HEK293 (cell line): ENCODE measurements around the gene INTS13.

Experiments used
- CTCF ChIA-PET: fragments of 350-600 bp; formaldehyde crosslinking; extraction: SDS; loops from one replicate; lab custom pipeline; 2021; ENCODE audit warnings: antibody characterized with exemption; lab: Yijun Ruan, JAX
- POLR2A ChIA-PET: fragments of 300-600 bp; formaldehyde crosslinking; extraction: SDS; loops from one replicate; lab custom pipeline; 2020; ENCODE audit warnings: antibody characterized with exemption, inconsistent platforms; lab: Yijun Ruan, JAX
- H3K27ac ChIP-seq: fragments of 200-500 bp; sonication (Bioruptor generic); 2 replicates; pipeline ENCODE4 v1.5.1; 2014; ENCODE audit warnings: low read depth, low read length, control low read depth, inconsistent platforms; ENCODE audit errors: extremely low read depth
- H3K36me3 ChIP-seq, 2 experiments: fragments of 200-500 bp in 1 of 2; sonication (Bioruptor generic) in 1 of 2; 1 replicate in 1 of 2; 2 replicates in 1 of 2; pipeline ENCODE4 v1.5.1; 2014 to 2017; ENCODE audit warnings: inconsistent platforms in 2 of 2, low read length in 2 of 2; ENCODE audit not compliant: control insufficient read depth in 2 of 2, insufficient read depth in 1 of 2
- H3K4me1 ChIP-seq: fragments of 200-500 bp; sonication (Bioruptor generic); 2 replicates; pipeline ENCODE4 v1.5.1; 2014; ENCODE audit warnings: mild to moderate bottlenecking, low read length, inconsistent platforms; ENCODE audit not compliant: control insufficient read depth, insufficient read depth
- H3K4me3 ChIP-seq: 2 replicates; pipeline ENCODE4 v1.5.1; 2011; ENCODE audit warnings: low read depth, mild to moderate bottlenecking, control low read depth, low read length, moderate library complexity
- H3K9me3 ChIP-seq: fragments of 200-500 bp; sonication (Bioruptor generic); 2 replicates; pipeline ENCODE4 v1.5.1; 2014; ENCODE audit warnings: low read depth, low read length, inconsistent platforms; ENCODE audit not compliant: control insufficient read depth, insufficient read depth
- GFI1B ChIP-seq: fragments of 450-650 bp; formaldehyde crosslinking; IDR thresholded peaks from 2 replicates; pipeline ENCODE4 v1.5.1; 2016; ENCODE audit warnings: missing biosample characterization, missing genetic modification characterization
- GLI2 ChIP-seq: fragments of 450-650 bp; formaldehyde crosslinking; IDR thresholded peaks from 2 replicates; pipeline ENCODE4; 2017; ENCODE audit warnings: missing biosample characterization, missing genetic modification characterization, low read depth, borderline replicate concordance
- GLI4 ChIP-seq: fragments of 450-650 bp; formaldehyde crosslinking; IDR thresholded peaks from 2 replicates; pipeline ENCODE4 v1.5.1; 2016; ENCODE audit warnings: missing biosample characterization, missing genetic modification characterization
- MEIS1 ChIP-seq: sonication (generic); formaldehyde crosslinking; IDR thresholded peaks from 2 replicates; pipeline ENCODE4 v1.8.1; 2022; ENCODE audit warnings: missing genetic modification reagents, mild to moderate bottlenecking, borderline replicate concordance
- MYNN ChIP-seq: fragments of 450-650 bp; formaldehyde crosslinking; IDR thresholded peaks from 2 replicates; pipeline ENCODE4 v1.5.1; 2016; ENCODE audit warnings: missing biosample characterization, missing genetic modification characterization, borderline replicate concordance
- PRDM6 ChIP-seq: fragments of 450-650 bp; formaldehyde crosslinking; IDR thresholded peaks from 2 replicates; pipeline ENCODE4 v1.5.1; 2017; ENCODE audit warnings: missing biosample characterization, missing genetic modification characterization
- SCRT1 ChIP-seq: fragments of 450-650 bp; formaldehyde crosslinking; IDR thresholded peaks from 2 replicates; pipeline ENCODE4 v1.5.1; 2016; ENCODE audit warnings: missing biosample characterization, missing genetic modification characterization, borderline replicate concordance
- SETDB1 ChIP-seq: IDR thresholded peaks from one replicate; pipeline ENCODE4 v1.6.1; 2017; ENCODE audit warnings: mild to moderate bottlenecking, low read length, moderate library complexity, mixed read lengths; ENCODE audit not compliant: insufficient read length
- WT1 ChIP-seq: fragments of 450-650 bp; formaldehyde crosslinking; IDR thresholded peaks from 2 replicates; pipeline ENCODE4 v1.5.1; 2016; ENCODE audit warnings: missing biosample characterization, missing genetic modification characterization
- ZBTB49 ChIP-seq: fragments of 450-650 bp; formaldehyde crosslinking; IDR thresholded peaks from 2 replicates; pipeline ENCODE4 v1.5.1; 2016; ENCODE audit warnings: missing biosample characterization, missing genetic modification characterization, low read depth
- ZNF18 ChIP-seq: fragments of 450-650 bp; formaldehyde crosslinking; IDR thresholded peaks from 2 replicates; pipeline ENCODE4 v1.5.1; 2016; ENCODE audit warnings: missing biosample characterization, missing genetic modification characterization
- ZNF2 ChIP-seq: fragments of 450-650 bp; formaldehyde crosslinking; IDR thresholded peaks from 2 replicates; pipeline ENCODE4 v1.5.1; 2016; ENCODE audit warnings: missing biosample characterization, missing genetic modification characterization
- ZNF274 ChIP-seq, 2 experiments: fragments of 200-500 bp in 1 of 2; fragments of 450-650 bp in 1 of 2; sonication (Bioruptor generic) in 1 of 2; formaldehyde crosslinking in 1 of 2; IDR thresholded peaks; 2 replicates each; pipeline versions ENCODE4 v1.5.1 to v1.6.1; 2014 to 2016; ENCODE audit warnings: borderline replicate concordance in 1 of 2, inconsistent platforms in 1 of 2, low read length in 1 of 2, missing biosample characterization in 1 of 2, missing genetic modification characterization in 1 of 2
- ZNF335 ChIP-seq: fragments of 450-650 bp; formaldehyde crosslinking; conservative IDR thresholded peaks from 2 replicates; pipeline ENCODE4 v1.5.1; 2016; ENCODE audit warnings: missing biosample characterization, missing genetic modification characterization
- ZNF394 ChIP-seq: fragments of 450-650 bp; formaldehyde crosslinking; IDR thresholded peaks from 2 replicates; pipeline ENCODE4 v1.5.1; 2016; ENCODE audit warnings: missing biosample characterization, missing genetic modification characterization, mild to moderate bottlenecking, moderate library complexity, borderline replicate concordance
- ZNF416 ChIP-seq: fragments of 450-650 bp; formaldehyde crosslinking; IDR thresholded peaks from 2 replicates; pipeline ENCODE4 v1.5.1; 2016; ENCODE audit warnings: missing biosample characterization, missing genetic modification characterization
- ZNF449 ChIP-seq: fragments of 450-650 bp; formaldehyde crosslinking; IDR thresholded peaks from 2 replicates; pipeline ENCODE4 v1.5.1; 2017; ENCODE audit warnings: missing biosample characterization, mild to moderate bottlenecking, missing genetic modification characterization, moderate library complexity
- ZNF560 ChIP-seq: fragments of 450-650 bp; formaldehyde crosslinking; IDR thresholded peaks from 2 replicates; pipeline ENCODE4 v1.5.1; 2017; ENCODE audit warnings: missing biosample characterization, missing genetic modification characterization, borderline replicate concordance
- ZNF561 ChIP-seq: fragments of 450-650 bp; IDR thresholded peaks from 2 replicates; pipeline ENCODE4 v1.5.1; 2018; ENCODE audit warnings: missing biosample characterization, missing genetic modification characterization, borderline replicate concordance
- ZNF580 ChIP-seq: fragments of 450-650 bp; formaldehyde crosslinking; IDR thresholded peaks from 2 replicates; pipeline ENCODE4 v1.5.1; 2016; ENCODE audit warnings: missing biosample characterization, missing genetic modification characterization
- ZNF600 ChIP-seq: fragments of 450-650 bp; formaldehyde crosslinking; IDR thresholded peaks from 2 replicates; pipeline ENCODE4 v1.5.1; 2016; ENCODE audit warnings: missing biosample characterization, missing genetic modification characterization
- ZNF629 ChIP-seq: fragments of 450-650 bp; formaldehyde crosslinking; IDR thresholded peaks from 2 replicates; pipeline ENCODE4 v1.5.1; 2017; ENCODE audit warnings: missing biosample characterization, missing genetic modification characterization
- ZNF677 ChIP-seq: fragments of 450-650 bp; IDR thresholded peaks from 2 replicates; pipeline ENCODE4 v1.5.0; 2018; ENCODE audit warnings: missing biosample characterization, mild to moderate bottlenecking, missing genetic modification characterization, moderate library complexity

The INTS13 gene

GRCh38 chr12:26937443-26937862, 328 bp downstream of the INTS13 start:
- ChIA-PET POLR2A (interaction anchor here (0.8 to 0.9 kb wide), 2 partner anchors 76 to 104 kb away, joined by 3 read pairs; partner anchors contain the start of gene ITPR2), CTCF (no interaction called here)
- TF ChIP-seq ZNF335 (tag by site-specific recombination) (peak; percentile 71), GFI1B (peak; percentile 51; the same call in 1 of the 2 replicates), ZNF600 (tag by site-specific recombination) (0 out of 2 replicates have a peak, but pooled peaks have one; percentile 77), ZNF2 (tag by site-specific recombination) (peak; percentile 41; the same call in 1 of the 2 replicates), ZNF560 (tag by site-specific recombination) (no peak), ZNF449 (peak; percentile 9; the same call in 1 of the 2 replicates), GLI2 (no peak)
- H3K36me3 ChIP-seq, result peaks cover 3 to 9% of the 10 kb centered on the region in 2 experiments; a peak in 2 of 3 replicates
- peaks cover 27% of the 10 kb centered on the region for H3K4me1 ChIP-seq
- H3K27ac ChIP-seq, result peak overlapping the region; percentile 91
- no peaks in the 10 kb centered on the region for H3K9me3 ChIP-seq
- H3K4me3 ChIP-seq, result peak overlapping the region; percentile 87

GRCh38 chr12:26936559-26937442, 980 bp downstream of the INTS13 start:
- Histone ChIP-seq H3K9me3 (no peaks in the 10 kb centered on the region), H3K4me3 (peak overlapping the region; percentile 87), H3K36me3 (peaks cover 6 to 15% of the 10 kb centered on the region in 2 experiments; a peak in 2 of 3 replicates), H3K27ac (peak overlapping the region; percentile 91; the same call in 1 of the 2 replicates), H3K4me1 (peaks cover 27% of the 10 kb centered on the region)
- ChIA-PET POLR2A (interaction anchor here (0.8 to 0.9 kb wide), 2 partner anchors 77 to 104 kb away, joined by 3 read pairs; partner anchors contain the start of gene ITPR2), CTCF (no interaction called here)
- no peak for TF ChIP-seq ZNF580 (tag by site-specific recombination)
- no peak for TF ChIP-seq MEIS1 (CRISPR knock-in tag)
- 0 out of 2 replicates have a peak, but pooled peaks have one; percentile 17 for TF ChIP-seq ZNF629
- TF ChIP-seq GLI4 (tag by site-specific recombination), result no peak
- TF ChIP-seq ZNF677 (tag by site-specific recombination), result no peak
- no peak for TF ChIP-seq MYNN (tag by site-specific recombination)
- TF ChIP-seq PRDM6 (tag by site-specific recombination), result 0 out of 2 replicates have a peak, but pooled peaks have one; percentile 21
- no peak for TF ChIP-seq SETDB1
- TF ChIP-seq ZNF561 (tag by site-specific recombination), result no peak
- TF ChIP-seq ZNF416, result no peak
- no peak for TF ChIP-seq ZBTB49 (tag by site-specific recombination)
- TF ChIP-seq ZNF335 (tag by site-specific recombination), result peak; percentile 56
- TF ChIP-seq ZNF274 (IDR thresholded peaks at IDR 0.05; ENCODE audit: low read length), result no peak
- TF ChIP-seq ZNF274 (tag by site-specific recombination; IDR thresholded peaks at IDR 0.05; ENCODE audit: borderline replicate concordance), result no peak
- peak; percentile 32; the same call in 1 of the 2 replicates for TF ChIP-seq WT1 (tag by site-specific recombination)
- TF ChIP-seq SCRT1 (tag by site-specific recombination), result no peak
- TF ChIP-seq ZNF18 (tag by site-specific recombination), result no peak
- no peak for TF ChIP-seq ZNF394
